HCT116 (cell line): ENCODE data around the gene FAM227B. TPM values are rescaled to one million over a fixed set of nuclear protein-coding genes. Genes with fewer than 3 reads are reported as not detected.

Experiments used
- ATAC-seq: fragments of 200-7000 bp; cut with Tn5 transposase; 2 replicates; pipeline ENCODE4 v1.9.1; 2020; ENCODE audit warnings: mild to moderate bottlenecking, moderate library complexity
- BruUV-seq: library from RNA; stranded (reverse); fragments of 400-500 nt; replicated peaks from 2 replicates; lab custom pipeline; 2021; lab: Mats Ljungman, UMichigan
- CTCF ChIA-PET: fragments of 300-600 bp; sonication (Branson Sonifier 250); formaldehyde crosslinking; loops from one replicate; lab custom pipeline; 2021; ENCODE audit warnings: antibody characterized with exemption; lab: Charles Lee
- POLR2A ChIA-PET: fragments of 300-600, 350-600 bp; sonication (Branson Sonifier 250); formaldehyde crosslinking; loops from one replicate; lab custom pipeline; 2021; ENCODE audit warnings: antibody characterized with exemption; lab: Charles Lee
- RAD21 ChIA-PET, 2 experiments: fragments of 300-600 bp; sonication (Branson Sonifier 250); formaldehyde crosslinking; loops; one replicate each; lab custom pipeline; 2023; ENCODE audit warnings: low total read pairs in 2 of 2; ENCODE audit not compliant: uncharacterized antibody in 2 of 2, unreplicated experiment in 2 of 2, low non-redundant PET in 1 of 2; lab: Charles Lee
- DNase-seq: peaks from one replicate; pipeline ENCODE4 v3.0.0-alpha.2; 2010; ENCODE audit warnings: low read depth, low spot score
- H2AFZ ChIP-seq: fragments of 200-600 bp; shearing (Covaris generic), sonication (generic); 2 replicates; pipeline ENCODE4 v1.6.1; 2017; ENCODE audit warnings: low read depth, mixed run types, mixed read lengths, antibody characterized with exemption, low read length; ENCODE audit not compliant: poor library complexity, severe bottlenecking
- H3K27ac ChIP-seq: 2 replicates; pipeline ENCODE4 v1.5.1; 2012; ENCODE audit warnings: low read depth, low read length
- H3K27me3 ChIP-seq: fragments of 200-600 bp; sonication (generic); 2 replicates; pipeline ENCODE4 v1.6.1; 2016; ENCODE audit warnings: mixed run types, low read length, mixed read lengths; ENCODE audit not compliant: insufficient read depth
- H3K36me3 ChIP-seq, 2 experiments: fragments of 200-500 bp in 1 of 2; fragments of 200-600 bp in 1 of 2; sonication (Bioruptor generic) in 1 of 2; sonication (generic) in 1 of 2; 2 replicates each; pipeline versions ENCODE4 v1.5.1 to v1.6.1; 2014 to 2016; ENCODE audit warnings: low read length in 2 of 2, inconsistent platforms in 1 of 2, mixed read lengths in 1 of 2, mixed run types in 1 of 2; ENCODE audit not compliant: insufficient read depth in 2 of 2, control insufficient read depth in 1 of 2
- H3K4me1 ChIP-seq, 2 experiments: fragments of 200-600 bp in 1 of 2; sonication (generic) in 1 of 2; 2 replicates each; pipeline versions ENCODE4 v1.5.1 to v1.6.1; 2012 to 2017; ENCODE audit warnings: low read length in 2 of 2, inconsistent platforms in 1 of 2, mild to moderate bottlenecking in 1 of 2, mixed read lengths in 1 of 2, mixed run types in 1 of 2, moderate library complexity in 1 of 2; ENCODE audit not compliant: insufficient read depth in 2 of 2, control insufficient read depth in 1 of 2
- H3K4me2 ChIP-seq: fragments of 200-600 bp; sonication (generic); 2 replicates; pipeline ENCODE4 v1.6.1; 2017; ENCODE audit warnings: mixed run types, low read length, mixed read lengths
- H3K4me3 ChIP-seq, 2 experiments: fragments of 200-600 bp in 1 of 2; sonication (generic) in 1 of 2; replicated peaks in 1 of 2; 2 replicates each; pipeline ENCODE4 v1.5.1; 2011 to 2016; ENCODE audit warnings: low read length in 2 of 2, control low read depth in 1 of 2, low read depth in 1 of 2, mild to moderate bottlenecking in 1 of 2, mixed read lengths in 1 of 2, mixed run types in 1 of 2
- H3K79me2 ChIP-seq: fragments of 200-600 bp; sonication (generic); 2 replicates; pipeline ENCODE4 v1.6.1; 2017; ENCODE audit warnings: mild to moderate bottlenecking, mixed run types, low read length, moderate library complexity, mixed read lengths; ENCODE audit not compliant: insufficient read depth
- H3K9ac ChIP-seq: fragments of 200-600 bp; sonication (generic); 2 replicates; pipeline ENCODE4 v1.6.1; 2016; ENCODE audit warnings: low read length, mixed read lengths
- H3K9me2 ChIP-seq: fragments of 200-600 bp; sonication (generic), shearing (Covaris generic); 2 replicates; pipeline ENCODE4 v1.6.1; 2017; ENCODE audit warnings: mixed run types, mild to moderate bottlenecking, moderate library complexity; ENCODE audit not compliant: insufficient read depth
- H3K9me3 ChIP-seq, 2 experiments: fragments of 200-500 bp in 1 of 2; fragments of 200-600 bp in 1 of 2; sonication (Bioruptor generic) in 1 of 2; sonication (generic) in 1 of 2; 2 replicates each; pipeline ENCODE4 v1.6.1; 2014 to 2017; ENCODE audit warnings: low read length in 2 of 2, mixed read lengths in 2 of 2, inconsistent platforms in 1 of 2, low read depth in 1 of 2, mild to moderate bottlenecking in 1 of 2, mixed run types in 1 of 2, moderate library complexity in 1 of 2; ENCODE audit not compliant: control insufficient read depth in 1 of 2, insufficient read depth in 1 of 2
- H4K20me1 ChIP-seq: fragments of 200-600 bp; sonication (generic), shearing (Covaris generic); 2 replicates; pipeline ENCODE4 v1.6.1; 2017; ENCODE audit warnings: mixed run types, mild to moderate bottlenecking, moderate library complexity; ENCODE audit not compliant: insufficient read depth
- CEBPB ChIP-seq: IDR thresholded peaks from 2 replicates; pipeline ENCODE4 v1.6.1; 2012; ENCODE audit warnings: low read depth
- ELF1 ChIP-seq: IDR thresholded peaks from 2 replicates; pipeline ENCODE4 v1.6.1; 2012; ENCODE audit warnings: low read depth, borderline replicate concordance
- REST ChIP-seq: IDR thresholded peaks from 2 replicates; pipeline ENCODE4 v1.6.1; 2012; ENCODE audit warnings: low read depth
- SIN3A ChIP-seq: IDR thresholded peaks from 2 replicates; pipeline ENCODE4 v1.6.1; 2012; ENCODE audit warnings: low read depth
- SP1 ChIP-seq: IDR thresholded peaks from 2 replicates; pipeline ENCODE4 v1.6.1; 2012; ENCODE audit warnings: low read depth
- SRF ChIP-seq: IDR thresholded peaks from 2 replicates; pipeline ENCODE4 v1.6.1; 2012; ENCODE audit warnings: low read depth
- YY1 ChIP-seq: IDR thresholded peaks from 2 replicates; pipeline ENCODE4 v1.6.1; 2011; ENCODE audit warnings: low read length, low read depth, moderate library complexity, mild to moderate bottlenecking; ENCODE audit not compliant: insufficient replicate concordance; ENCODE audit errors: extremely low read depth
- ZNF274 ChIP-seq: fragments of 200-500 bp; sonication (Bioruptor generic); IDR thresholded peaks from 2 replicates; pipeline ENCODE4 v1.6.1; 2014; ENCODE audit warnings: mild to moderate bottlenecking, low read depth, low read length, inconsistent platforms
- intact Hi-C: fragments of 100-400 bp; cut with micrococcal nuclease; formaldehyde crosslinking; loops from 2 replicates; pipeline ENCODE4 v1.10.0; 2022
- total RNA-seq: library from RNA; stranded (reverse); gene quantifications from one replicate; pipeline ENCODE4 v1.2.1, GENCODE V29; 2021; ENCODE audit not compliant: unreplicated experiment
- TF ChIP-seq, protein P1 (sequence below): IDR thresholded peaks from 2 replicates; pipeline ENCODE4 v1.6.1; 2011; ENCODE audit warnings: mild to moderate bottlenecking, low read length, moderate library complexity; ENCODE audit not compliant: insufficient replicate concordance; ENCODE audit errors: extremely low read depth

FAM227B gene
- total RNA-seq, 1 experiment from 2014 or later: 6.9 TPM

GRCh38 chr15:49605588-49605987 is 15.0 kb downstream of the FAM227B start:
- intact Hi-C loops: no loop called here
- H3K79me2 ChIP-seq: no peaks in the 10 kb centered on the region
- H3K27ac ChIP-seq: no peak overlapping the region
- CTCF ChIA-PET: no interaction called here
- no peak overlapping the region for H3K4me3 ChIP-seq
- no TSS peak for BruUV-seq
- ATAC-seq (no peak), DNase-seq (no peak)
- TF ChIP-seq YY1: no peak
- no peak for TF ChIP-seq ELF1
- TF ChIP-seq SIN3A: no peak
- no peak for TF ChIP-seq SP1
- no peak for TF ChIP-seq SRF
- TF ChIP-seq REST: no peak
- no peak for TF ChIP-seq ZNF274
- no peak for TF ChIP-seq CEBPB
- TF ChIP-seq, protein P1, sequence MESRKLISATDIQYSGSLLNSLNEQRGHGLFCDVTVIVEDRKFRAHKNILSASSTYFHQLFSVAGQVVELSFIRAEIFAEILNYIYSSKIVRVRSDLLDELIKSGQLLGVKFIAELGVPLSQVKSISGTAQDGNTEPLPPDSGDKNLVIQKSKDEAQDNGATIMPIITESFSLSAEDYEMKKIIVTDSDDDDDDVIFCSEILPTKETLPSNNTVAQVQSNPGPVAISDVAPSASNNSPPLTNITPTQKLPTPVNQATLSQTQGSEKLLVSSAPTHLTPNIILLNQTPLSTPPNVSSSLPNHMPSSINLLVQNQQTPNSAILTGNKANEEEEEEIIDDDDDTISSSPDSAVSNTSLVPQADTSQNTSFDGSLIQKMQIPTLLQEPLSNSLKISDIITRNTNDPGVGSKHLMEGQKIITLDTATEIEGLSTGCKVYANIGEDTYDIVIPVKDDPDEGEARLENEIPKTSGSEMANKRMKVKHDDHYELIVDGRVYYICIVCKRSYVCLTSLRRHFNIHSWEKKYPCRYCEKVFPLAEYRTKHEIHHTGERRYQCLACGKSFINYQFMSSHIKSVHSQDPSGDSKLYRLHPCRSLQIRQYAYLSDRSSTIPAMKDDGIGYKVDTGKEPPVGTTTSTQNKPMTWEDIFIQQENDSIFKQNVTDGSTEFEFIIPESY: no peak
- H3K27me3 ChIP-seq: no peaks in the 10 kb centered on the region
- no peak overlapping the region for H3K4me2 ChIP-seq
- no peak overlapping the region for H3K9ac ChIP-seq
- POLR2A ChIA-PET: no interaction called here
- no peaks in the 10 kb centered on the region for H4K20me1 ChIP-seq
- no peaks in the 10 kb centered on the region for H3K9me2 ChIP-seq
- H3K36me3 ChIP-seq: no peaks in the 10 kb centered on the region
- peaks cover 0 to 4% of the 10 kb centered on the region in 2 experiments; a peak in 1 of 4 replicates for H3K9me3 ChIP-seq
- no peaks in the 10 kb centered on the region for H3K4me1 ChIP-seq
- H2AFZ ChIP-seq: no peak overlapping the region
- RAD21 ChIA-PET: no interaction called here
